Measurements from ENCODE around the gene OSBPL8.

- TF ChIP-seq, protein P1, sequence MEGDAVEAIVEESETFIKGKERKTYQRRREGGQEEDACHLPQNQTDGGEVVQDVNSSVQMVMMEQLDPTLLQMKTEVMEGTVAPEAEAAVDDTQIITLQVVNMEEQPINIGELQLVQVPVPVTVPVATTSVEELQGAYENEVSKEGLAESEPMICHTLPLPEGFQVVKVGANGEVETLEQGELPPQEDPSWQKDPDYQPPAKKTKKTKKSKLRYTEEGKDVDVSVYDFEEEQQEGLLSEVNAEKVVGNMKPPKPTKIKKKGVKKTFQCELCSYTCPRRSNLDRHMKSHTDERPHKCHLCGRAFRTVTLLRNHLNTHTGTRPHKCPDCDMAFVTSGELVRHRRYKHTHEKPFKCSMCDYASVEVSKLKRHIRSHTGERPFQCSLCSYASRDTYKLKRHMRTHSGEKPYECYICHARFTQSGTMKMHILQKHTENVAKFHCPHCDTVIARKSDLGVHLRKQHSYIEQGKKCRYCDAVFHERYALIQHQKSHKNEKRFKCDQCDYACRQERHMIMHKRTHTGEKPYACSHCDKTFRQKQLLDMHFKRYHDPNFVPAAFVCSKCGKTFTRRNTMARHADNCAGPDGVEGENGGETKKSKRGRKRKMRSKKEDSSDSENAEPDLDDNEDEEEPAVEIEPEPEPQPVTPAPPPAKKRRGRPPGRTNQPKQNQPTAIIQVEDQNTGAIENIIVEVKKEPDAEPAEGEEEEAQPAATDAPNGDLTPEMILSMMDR (conservative IDR thresholded peaks at IDR 0.05; ENCODE audit: low read length), result no peak
- no peak for TF ChIP-seq EZH2phosphoT487 (IDR thresholded peaks at IDR 0.05; ENCODE audit: borderline replicate concordance, low read depth, low read length)
Observed at GRCh38 chr12:76519538-76519937, 40.0 kb downstream of the OSBPL8 start.
